Peyer's patch (tissue), 4 donors: ENCODE data around the gene NFASC.

ENCODE experiments used
- CTCF ChIP-seq, 6 experiments: fragments of 450-650 bp in 4 of 6; fragments of 200-600 bp in 2 of 6; sonication (generic) in 1 of 6; IDR thresholded peaks; one replicate each; pipeline ENCODE4 v1.5.1; 2017 to 2019; ENCODE audit warnings: antibody characterized with exemption in 6 of 6, mild to moderate bottlenecking in 3 of 6, moderate library complexity in 1 of 6
- POLR2A ChIP-seq, 2 donors: fragments of 450-650 bp; IDR thresholded peaks; one replicate each; pipeline ENCODE4 v1.5.1; 2017; ENCODE audit warnings: antibody characterized with exemption in 2 of 2, mild to moderate bottlenecking in 2 of 2, moderate library complexity in 2 of 2

- TF ChIP-seq CTCF (IDR thresholded peaks at IDR 0.05) (no peak), POLR2A (IDR thresholded peaks at IDR 0.05) (no peak)
These were observed 3.1 kb downstream of the NFASC start for GRCh38 chr1:204873714-204874113.
